Stimulated activated CD8-positive, alpha-beta memory T cell treated with anti-CD3 and anti-CD28 coated beads, Interleukin-12 subunit alpha, Interleukin-12 subunit beta, amount 100 ng/mL, for 24 hours (primary cell): ENCODE results near the gene HIP1.
A peak's percentile ranks its signal among the peaks of the same experiment; 100 is the strongest.
"Not testable (repeated sequence)": the region's sequence is repeated elsewhere in the genome, so short reads cannot be mapped to it uniquely, and the experiment has no call there.

ENCODE experiments used
- DNase-seq: peaks from one replicate; pipeline ENCODE4 v3.0.0-alpha.2; 2020; ENCODE audit errors: extremely low read depth

HIP1 gene

DNA sequence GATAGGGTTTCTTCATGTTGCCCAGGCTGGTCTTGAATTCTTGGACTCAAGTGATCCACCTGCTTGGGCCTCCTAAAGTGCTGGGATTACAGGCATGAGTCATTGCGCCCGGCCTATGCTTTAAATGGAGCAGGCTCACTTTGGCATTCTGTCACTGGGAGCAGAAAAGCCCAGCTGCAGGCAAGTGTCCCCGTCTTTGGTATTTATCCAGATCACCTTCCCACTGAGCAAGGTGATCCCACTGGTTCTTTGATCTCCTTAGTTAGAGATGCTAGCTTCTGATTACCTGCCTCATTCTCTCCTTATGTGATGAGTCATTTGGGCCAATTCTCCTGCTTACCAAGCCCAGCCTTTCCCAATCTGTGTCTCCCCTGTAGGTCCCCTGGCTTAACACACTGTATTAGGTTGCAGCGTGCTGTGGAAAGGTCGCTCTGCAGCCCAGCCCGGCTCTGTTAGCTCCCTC, 207.4 kb downstream of the HIP1 start:
- no peak for DNase-seq

DNA sequence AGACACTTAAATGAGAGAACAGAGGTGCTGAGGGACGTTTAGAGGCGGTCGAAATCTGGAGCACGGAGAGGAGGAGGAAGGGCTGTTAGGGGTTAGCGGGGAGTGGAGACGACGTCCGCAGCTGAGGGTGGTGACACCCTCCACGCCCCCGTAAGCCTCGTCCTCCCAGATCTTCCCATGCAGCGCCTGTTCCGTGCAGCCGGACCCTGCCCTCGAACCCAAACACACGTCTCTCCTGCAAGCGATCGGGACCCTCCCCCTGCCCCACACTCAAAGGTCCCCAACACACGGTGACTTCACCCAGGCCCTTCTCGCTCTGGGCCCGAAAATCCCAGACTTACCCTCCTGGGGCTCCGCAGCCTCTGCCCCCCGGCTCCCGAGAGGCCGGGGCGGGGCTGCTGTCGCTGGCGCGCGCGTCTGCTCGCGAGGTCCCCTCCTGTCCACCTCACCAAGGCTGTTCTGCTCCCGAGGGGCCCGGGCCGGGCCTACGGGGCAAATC, 211.5 kb downstream of the HIP1 start:
- not testable (repeated sequence) for DNase-seq

GRCh38 chr7:75521727-75522126, 217.0 kb downstream of the HIP1 start:
- not testable (repeated sequence) for DNase-seq

DNA sequence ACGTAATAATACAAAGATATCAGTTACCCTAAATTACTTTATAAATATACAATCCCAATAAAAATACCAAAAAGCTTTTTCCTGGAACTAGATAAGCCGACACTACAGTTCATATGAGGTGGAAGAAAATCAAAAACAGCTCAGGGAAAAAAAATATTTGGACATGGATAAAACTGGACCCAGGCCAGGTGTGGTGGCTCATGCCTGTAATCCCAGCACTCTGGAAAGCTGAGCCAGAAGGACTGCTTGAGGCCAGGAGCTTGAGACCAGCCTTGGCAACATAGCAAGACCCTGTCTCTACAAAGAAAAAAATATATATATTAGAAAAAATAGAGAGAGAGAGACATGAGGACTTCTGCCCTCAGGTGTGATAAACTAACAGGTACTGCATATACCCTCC, 219.9 kb downstream of the HIP1 start:
- not testable (repeated sequence) for DNase-seq

- not testable (repeated sequence) for DNase-seq
These were observed 229.7 kb downstream of the HIP1 start for GRCh38 chr7:75509033-75509432.

- not testable (repeated sequence) for DNase-seq
These were observed 246.7 kb downstream of the HIP1 start, which contains the start of gene SPDYE5 for GRCh38 chr7:75492020-75492419. Gene SPDYE5 (plus strand): TSS chr7:75492320. CDS start chr7:75494048, 1,728 bp downstream.

DNA sequence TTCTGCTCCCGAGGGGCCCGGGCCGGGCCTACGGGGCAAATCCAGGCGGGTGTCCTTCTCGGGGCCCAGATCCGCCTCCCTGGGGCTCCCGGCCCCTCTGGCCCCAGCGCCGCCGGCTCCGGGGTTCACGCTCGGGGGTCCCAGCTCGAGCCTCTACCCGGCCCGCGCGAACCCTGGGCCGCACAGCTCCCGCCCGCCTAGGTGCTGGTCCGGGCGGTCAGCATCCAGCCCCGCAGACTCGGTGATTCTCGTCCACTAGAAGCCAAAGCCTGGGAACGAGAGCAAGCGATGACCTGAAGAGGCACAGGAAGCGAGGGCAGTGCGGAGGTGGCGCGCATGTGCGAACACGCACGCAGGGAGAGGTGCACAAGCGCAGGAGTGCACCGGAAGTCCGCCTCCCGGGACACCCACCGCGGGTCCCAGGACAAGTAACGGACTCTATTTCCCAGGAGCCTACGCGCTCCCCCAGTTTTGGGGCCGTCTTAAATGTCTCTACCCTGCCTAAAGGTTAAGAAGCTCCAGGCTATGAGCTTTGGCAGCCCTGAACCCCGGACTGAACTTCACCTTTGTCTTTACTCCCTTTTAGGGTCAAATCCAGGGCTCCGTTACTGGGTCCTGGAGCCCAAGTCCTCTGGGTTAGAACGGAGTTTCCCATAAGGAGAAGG, 252.6 kb downstream of the HIP1 start, which contains the start of gene POM121C:
Gene POM121C (minus strand): TSS at position 321 of the 665 bp plus-strand sequence. CDS start 44,803 bp downstream, outside the sequence.
- peak; percentile 74 for DNase-seq

- DNase-seq = not testable (repeated sequence)
These were observed 253.3 kb downstream of the HIP1 start for GRCh38 chr7:75485355-75485978.
